COLO668 (cell line): Measurements from ENCODE around the gene CDKN2B-AS1.
A peak's percentile ranks its signal among the peaks of the same experiment; 100 is the strongest.
"Not testable (repeated sequence)": the region's sequence is repeated elsewhere in the genome, so short reads cannot be mapped to it uniquely, and the experiment has no call there.

Source experiments
- DNase-seq: peaks from one replicate; lab custom pipeline; 2025; ENCODE audit not compliant: unreplicated experiment; lab: John Stamatoyannopoulos, UW

CDKN2B-AS1 gene

DNA sequence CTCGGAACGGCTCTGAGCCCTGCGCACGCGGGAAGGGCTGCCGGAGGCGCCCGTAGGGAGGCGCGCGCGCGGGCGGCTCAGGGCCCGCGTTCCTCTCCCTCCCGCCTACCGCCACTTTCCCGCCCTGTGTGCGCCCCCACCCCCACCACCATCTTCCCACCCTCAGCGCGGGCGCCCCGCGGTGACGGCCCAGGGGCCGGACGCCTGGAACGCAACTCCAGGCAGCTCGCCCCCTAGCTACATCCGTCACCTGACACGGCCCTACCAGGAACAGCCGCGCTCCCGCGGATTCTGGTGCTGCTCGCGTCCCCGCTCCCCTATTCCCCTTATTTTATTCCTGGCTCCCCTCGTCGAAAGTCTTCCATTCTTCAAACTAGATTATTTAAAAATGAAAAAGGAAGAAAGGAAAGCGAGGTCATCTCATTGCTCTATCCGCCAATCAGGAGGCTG, at the start of gene CDKN2B-AS1:
CDKN2B-AS1 (plus strand) TSS at position 236 of the 450 bp plus-strand sequence.
- DNase-seq = peak; percentile 95

GRCh38 chr9:21945606-21946005, 49.0 kb upstream of the CDKN2B-AS1 start:
- no peak for DNase-seq

DNA sequence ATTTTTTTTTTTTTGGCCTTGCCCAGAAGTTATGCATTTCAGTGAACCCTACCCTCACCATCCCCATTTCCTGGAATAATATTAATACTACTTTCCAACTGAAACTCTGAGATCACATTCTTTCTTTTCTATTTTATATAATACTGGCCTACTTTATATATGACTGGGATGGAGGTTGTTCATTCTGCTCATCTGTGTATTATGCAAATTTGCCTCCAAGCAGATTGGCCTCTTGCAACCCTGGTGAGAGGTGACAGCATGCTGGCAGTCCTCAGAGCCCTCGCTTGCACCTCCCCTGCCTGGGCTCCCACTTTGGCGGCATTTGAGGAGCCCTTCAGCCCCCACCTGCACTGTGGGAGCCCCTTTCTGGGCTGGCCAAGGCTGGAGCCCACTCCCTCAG, 35.8 kb upstream of the CDKN2B-AS1 start:
- DNase-seq = no peak

DNA sequence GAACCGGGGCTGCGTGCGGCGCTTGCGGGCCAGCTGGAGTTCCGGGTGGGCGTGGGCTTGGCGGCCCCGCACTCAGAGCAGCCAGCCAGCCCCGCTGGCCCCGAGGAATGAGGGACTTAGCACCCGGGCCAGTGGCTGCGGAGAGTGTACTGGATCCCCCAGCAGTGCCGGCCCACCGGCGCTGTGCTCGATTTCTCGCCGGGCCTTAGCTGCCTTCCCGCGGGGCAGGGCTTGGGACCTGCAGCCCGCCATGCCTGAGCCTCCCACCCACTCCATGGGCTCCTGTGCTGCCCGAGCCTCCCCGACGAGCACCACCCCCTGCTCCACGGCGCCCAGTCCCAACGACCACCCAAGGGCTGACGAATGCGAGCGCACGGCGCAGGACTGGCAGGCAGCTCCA, 35.3 kb upstream of the CDKN2B-AS1 start:
- DNase-seq = not testable (repeated sequence)

DNA sequence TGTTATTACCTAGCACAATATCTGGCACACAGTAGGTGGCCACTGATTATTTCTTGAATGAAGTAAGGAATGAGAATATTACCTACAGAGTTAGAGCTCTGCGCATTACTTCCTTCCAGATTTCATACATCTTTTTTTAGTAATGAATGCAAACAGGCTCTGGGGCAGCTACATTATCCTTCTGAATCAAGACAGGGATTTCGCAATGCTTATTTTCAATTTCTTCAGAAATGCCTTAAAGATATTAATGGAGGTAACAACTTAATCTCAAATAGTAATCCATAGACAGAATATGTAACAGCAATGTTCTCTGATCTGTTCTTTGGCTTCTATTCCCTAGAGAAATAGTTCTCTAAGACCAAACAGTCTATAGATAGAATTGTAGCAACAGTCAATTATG, 33.0 kb upstream of the CDKN2B-AS1 start:
- no peak for DNase-seq

GRCh38 chr9:21964925-21965385, 29.6 kb upstream of the CDKN2B-AS1 start:
- DNase-seq = no peak

GRCh38 chr9:21965401-21965951, 29.1 kb upstream of the CDKN2B-AS1 start:
- no peak for DNase-seq

GRCh38 chr9:21966140-21966851, 28.3 kb upstream of the CDKN2B-AS1 start:
- no peak for DNase-seq

GRCh38 chr9:21967169-21967568, 27.4 kb upstream of the CDKN2B-AS1 start:
- DNase-seq = no peak

DNA sequence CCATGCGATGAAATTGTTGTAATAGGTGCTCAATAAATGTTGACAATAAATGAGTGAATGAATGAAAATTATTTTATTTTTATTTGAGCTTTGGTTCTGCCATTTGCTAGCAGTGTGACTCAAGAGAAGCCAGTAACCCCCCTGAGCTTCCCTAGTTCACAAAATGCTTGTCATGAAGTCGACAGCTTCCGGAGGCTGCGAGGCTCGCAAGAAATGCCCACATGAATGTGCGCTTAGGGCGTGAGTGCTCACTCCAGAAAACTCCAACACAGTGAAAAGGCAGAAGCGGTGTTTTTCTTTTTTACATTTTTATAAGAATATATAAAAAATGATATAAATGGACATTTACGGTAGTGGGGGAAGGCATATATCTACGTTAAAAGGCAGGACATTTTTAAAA, 26.9 kb upstream of the CDKN2B-AS1 start:
- no peak for DNase-seq

- no peak for DNase-seq
Measured at GRCh38 chr9:21968331-21969010, 26.1 kb upstream of the CDKN2B-AS1 start.

GRCh38 chr9:21969011-21969940, 25.3 kb upstream of the CDKN2B-AS1 start:
- no peak for DNase-seq

- DNase-seq = no peak
Measured at GRCh38 chr9:21969951-21970799, 24.4 kb upstream of the CDKN2B-AS1 start.

DNA sequence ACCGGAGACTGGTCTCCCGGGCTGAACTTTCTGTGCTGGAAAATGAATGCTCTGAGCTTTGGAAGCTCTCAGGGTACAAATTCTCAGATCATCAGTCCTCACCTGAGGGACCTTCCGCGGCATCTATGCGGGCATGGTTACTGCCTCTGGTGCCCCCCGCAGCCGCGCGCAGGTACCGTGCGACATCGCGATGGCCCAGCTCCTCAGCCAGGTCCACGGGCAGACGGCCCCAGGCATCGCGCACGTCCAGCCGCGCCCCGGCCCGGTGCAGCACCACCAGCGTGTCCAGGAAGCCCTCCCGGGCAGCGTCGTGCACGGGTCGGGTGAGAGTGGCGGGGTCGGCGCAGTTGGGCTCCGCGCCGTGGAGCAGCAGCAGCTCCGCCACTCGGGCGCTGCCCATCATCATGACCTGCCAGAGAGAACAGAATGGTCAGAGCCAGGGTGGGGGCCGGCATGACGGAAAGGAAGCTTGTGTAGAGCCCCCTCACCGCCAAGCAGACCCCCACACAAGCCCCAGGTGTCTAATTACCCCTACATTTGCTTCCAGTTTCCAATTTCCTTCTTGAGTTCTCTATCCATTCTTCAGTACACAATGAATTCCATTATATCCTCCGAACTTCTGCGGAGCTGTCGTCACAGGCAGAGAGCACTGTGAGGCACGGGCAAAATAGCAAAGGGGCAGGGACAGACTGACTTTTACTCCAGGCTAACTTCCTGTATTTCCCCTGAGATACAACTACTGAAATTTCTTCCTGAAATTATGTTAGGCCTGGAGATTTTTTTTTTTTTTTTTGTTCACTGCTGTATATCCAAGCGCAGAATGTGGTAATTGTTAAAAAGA, 23.6 kb upstream of the CDKN2B-AS1 start:
- no peak for DNase-seq

DNA sequence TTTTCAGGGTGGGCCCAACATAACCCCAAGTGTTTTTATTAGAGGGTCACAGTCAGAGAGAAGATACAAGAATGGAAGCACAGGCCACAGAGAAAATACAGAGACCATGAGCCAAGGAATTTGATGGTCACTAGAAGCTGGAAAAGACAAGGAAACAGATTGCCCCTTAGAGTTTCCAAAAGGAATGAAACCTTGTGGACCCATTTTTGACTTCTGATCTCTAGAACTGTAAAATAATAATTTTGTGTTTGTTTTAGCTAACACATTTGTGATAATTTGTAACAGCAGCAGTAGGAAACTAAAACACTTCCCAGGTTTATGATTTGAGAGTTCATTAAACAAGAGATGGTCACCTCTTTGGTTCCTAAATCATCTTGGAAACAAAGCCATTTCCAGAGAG, 22.2 kb upstream of the CDKN2B-AS1 start:
- no peak for DNase-seq

GRCh38 chr9:21974343-21974721, 20.3 kb upstream of the CDKN2B-AS1 start:
- DNase-seq = peak; percentile 44

- DNase-seq = peak; percentile 77
Measured at GRCh38 chr9:21974722-21975409, 19.7 kb upstream of the CDKN2B-AS1 start.

GRCh38 chr9:21976334-21976875, 18.2 kb upstream of the CDKN2B-AS1 start:
- no peak for DNase-seq
